ENCODE results near the gene PSMC3IP.

Gene PSMC3IP

DNA sequence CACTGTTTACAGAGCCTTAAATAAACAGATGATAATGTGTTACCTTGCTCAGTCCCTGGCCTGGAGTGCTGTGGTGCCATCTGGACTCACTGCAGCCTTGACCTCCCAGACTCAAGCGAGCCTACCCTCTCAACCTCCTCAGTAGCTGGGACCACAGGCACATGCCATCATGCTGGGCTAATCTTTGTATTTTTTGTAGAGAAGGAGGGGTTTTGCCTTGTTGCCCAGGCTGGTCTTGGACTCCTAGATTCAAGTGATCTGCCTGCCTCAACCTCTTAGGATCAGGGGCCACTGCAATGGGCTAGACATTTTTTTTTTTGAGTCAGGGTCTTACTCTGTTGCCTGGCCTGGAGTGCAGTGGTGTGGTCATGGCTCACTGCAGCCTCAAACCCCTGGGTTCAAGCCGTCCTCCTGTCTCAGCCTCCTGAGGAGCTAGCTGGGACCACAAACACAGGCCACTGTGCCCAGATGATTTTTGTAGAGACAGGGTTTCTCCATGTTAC, 46.5 kb downstream of the PSMC3IP start:
- Histone ChIP-seq H2BK120ac (ENCODE audit: low read depth, low read length) (no peak overlapping the region), H2BK15ac (ENCODE audit: low read length) (no peak overlapping the region), H3K4me2 (ENCODE audit: insufficient read depth, low read length, poor library complexity, severe bottlenecking) (no peak overlapping the region), H3K9ac (ENCODE audit: low read depth, low read length, poor library complexity) (no peak overlapping the region), H3K4me1 (ENCODE audit: control insufficient read depth in 2 of 2, insufficient read depth in 1 of 2, low read depth in 1 of 2, low read length in 2 of 2) (peaks cover 8 to 15% of the 10 kb centered on the region in 2 donors), H3K14ac (ENCODE audit: low read length) (no peak overlapping the region), H2AK5ac (ENCODE audit: low read depth, low read length) (no peak overlapping the region), H3K36me3 (replicated peaks in 1 of 2; ENCODE audit: control insufficient read depth in 2 of 2, insufficient read depth in 2 of 2, low read length in 2 of 2) (no peaks in the 10 kb centered on the region), H2BK5ac (ENCODE audit: low read length) (no peak overlapping the region), H3K27me3 (ENCODE audit: control insufficient read depth in 3 of 3, insufficient read depth in 3 of 3, low read depth in 1 of 3, low read length in 3 of 3) (peaks cover 0 to 2% (median 0%) of the 10 kb centered on the region in 3 experiments), H3K79me1 (ENCODE audit: low read depth, low read length) (no peaks in the 10 kb centered on the region), H2BK12ac (ENCODE audit: low read length) (no peak overlapping the region), H3K27ac (replicated peaks; ENCODE audit: low read length) (no peak overlapping the region), H3K23ac (ENCODE audit: low read depth, low read length, poor library complexity) (no peak overlapping the region), H2AFZ (ENCODE audit: low read length) (no peak overlapping the region), H3K4ac (ENCODE audit: low read length) (no peak overlapping the region), H3K18ac (ENCODE audit: low read length) (no peak overlapping the region), H3K9me3 (replicated peaks in 1 of 2; ENCODE audit: control insufficient read depth in 2 of 2, insufficient read depth in 1 of 2, low read depth in 1 of 2, low read length in 2 of 2) (no peaks in the 10 kb centered on the region), H4K91ac (ENCODE audit: low read depth, low read length, poor library complexity) (no peak overlapping the region), H4K8ac (ENCODE audit: low read depth, low read length) (no peak overlapping the region), H3K4me3 (ENCODE audit: low read length in 2 of 2) (no peak overlapping the region)
- no CpG with 5 or more reads among the region's 2 CpGs for WGBS, 2 donors (ENCODE audit: extremely low coverage in 2 of 2, insufficient read length in 2 of 2, insufficient replicate concordance in 1 of 2)
- no peak for DNase-seq (ENCODE audit: low spot score)

DNA sequence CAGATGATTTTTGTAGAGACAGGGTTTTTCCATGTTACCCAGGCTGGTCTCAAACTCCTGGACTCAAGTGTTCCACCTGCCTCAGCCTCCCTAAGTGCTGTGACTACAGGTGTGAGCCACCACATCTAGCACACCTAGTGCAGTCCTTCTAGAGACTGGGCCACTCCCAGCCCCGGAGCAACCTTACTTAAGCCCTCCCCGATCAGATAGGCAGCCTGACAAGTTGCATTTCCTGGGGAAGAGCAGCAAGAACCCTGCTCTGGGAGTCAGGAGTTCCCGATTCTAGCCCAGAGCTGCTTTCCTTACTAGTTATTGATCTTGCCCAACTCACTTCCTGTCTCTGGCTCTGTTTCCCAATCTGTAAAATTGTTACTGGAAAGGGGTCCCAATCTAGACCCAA, 48.5 kb downstream of the PSMC3IP start:
- Histone ChIP-seq H3K14ac (ENCODE audit: low read length) (no peak overlapping the region), H2AFZ (ENCODE audit: low read length) (no peak overlapping the region), H3K4me3 (ENCODE audit: low read length in 2 of 2) (no peak overlapping the region), H2BK5ac (ENCODE audit: low read length) (no peak overlapping the region), H2BK12ac (ENCODE audit: low read length) (peak overlapping the region; percentile 14), H4K8ac (ENCODE audit: low read depth, low read length) (no peak overlapping the region), H3K23ac (ENCODE audit: low read depth, low read length, poor library complexity) (no peak overlapping the region), H2BK120ac (ENCODE audit: low read depth, low read length) (no peak overlapping the region), H3K18ac (ENCODE audit: low read length) (no peak overlapping the region), H3K4me2 (ENCODE audit: insufficient read depth, low read length, poor library complexity, severe bottlenecking) (no peak overlapping the region), H3K9me3 (replicated peaks in 1 of 2; ENCODE audit: control insufficient read depth in 2 of 2, insufficient read depth in 1 of 2, low read depth in 1 of 2, low read length in 2 of 2) (no peaks in the 10 kb centered on the region), H3K9ac (ENCODE audit: low read depth, low read length, poor library complexity) (no peak overlapping the region), H3K4ac (ENCODE audit: low read length) (no peak overlapping the region), H4K91ac (ENCODE audit: low read depth, low read length, poor library complexity) (no peak overlapping the region), H3K79me1 (ENCODE audit: low read depth, low read length) (no peaks in the 10 kb centered on the region), H3K27me3 (ENCODE audit: control insufficient read depth in 3 of 3, insufficient read depth in 3 of 3, low read depth in 1 of 3, low read length in 3 of 3) (peaks cover 0 to 2% (median 0%) of the 10 kb centered on the region in 3 experiments), H2AK5ac (ENCODE audit: low read depth, low read length) (no peak overlapping the region), H3K36me3 (replicated peaks in 1 of 2; ENCODE audit: control insufficient read depth in 2 of 2, insufficient read depth in 2 of 2, low read length in 2 of 2) (no peaks in the 10 kb centered on the region), H3K27ac (replicated peaks; ENCODE audit: low read length) (no peak overlapping the region), H3K4me1 (ENCODE audit: control insufficient read depth in 2 of 2, insufficient read depth in 1 of 2, low read depth in 1 of 2, low read length in 2 of 2) (peaks cover 2 to 3% of the 10 kb centered on the region in 2 donors), H2BK15ac (ENCODE audit: low read length) (no peak overlapping the region)
- DNase-seq (ENCODE audit: low spot score), result no peak
- no CpG with 5 or more reads among the region's 3 CpGs for WGBS, 2 donors (ENCODE audit: extremely low coverage in 2 of 2, insufficient read length in 2 of 2, insufficient replicate concordance in 1 of 2)

DNA sequence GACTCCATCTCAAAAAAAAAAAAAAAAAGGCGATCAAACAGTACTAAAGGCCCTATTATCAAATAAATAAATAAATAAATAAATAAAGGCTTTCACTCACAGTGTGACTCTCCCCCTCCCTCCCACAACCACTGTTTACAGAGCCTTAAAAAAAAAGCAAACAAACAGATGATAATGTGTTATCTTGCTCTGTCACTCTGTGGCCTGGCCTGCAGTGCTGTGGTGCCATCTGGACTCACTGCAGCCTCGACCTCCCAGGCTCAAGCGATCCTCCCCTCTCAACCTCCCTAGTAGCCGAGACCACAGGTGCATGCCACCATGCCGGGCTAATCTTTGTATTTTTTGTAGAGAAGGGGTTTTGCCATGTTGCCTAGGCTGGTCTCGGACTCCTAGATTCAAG, 49.6 kb downstream of the PSMC3IP start:
- H4K8ac ChIP-seq (ENCODE audit: low read depth, low read length), result no peak overlapping the region
- no CpG with 5 or more reads among the region's 6 CpGs for WGBS, 2 donors (ENCODE audit: extremely low coverage in 2 of 2, insufficient read length in 2 of 2, insufficient replicate concordance in 1 of 2)
- DNase-seq (ENCODE audit: low spot score), result no peak

DNA sequence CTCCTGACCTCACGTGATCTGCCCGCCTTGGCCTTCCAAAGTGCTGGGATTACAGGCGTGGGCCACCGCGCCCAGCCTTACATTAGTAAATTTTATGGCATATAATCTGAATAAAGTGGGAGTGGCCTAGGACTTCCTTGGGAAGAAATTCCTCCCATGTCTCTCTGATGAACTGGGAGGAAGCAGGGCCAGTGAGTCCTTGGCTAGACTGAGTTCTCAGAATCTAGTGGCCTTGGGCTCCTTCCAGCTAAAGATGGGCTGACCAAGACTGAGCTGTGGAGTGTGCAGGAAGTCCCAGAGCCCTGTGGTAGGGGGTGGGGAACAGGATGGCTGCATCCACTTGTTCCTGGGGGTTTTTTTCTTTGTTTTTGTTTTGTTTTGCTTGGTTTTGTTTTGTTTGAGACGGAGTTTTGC, 51.5 kb downstream of the PSMC3IP start:
- H2AK5ac ChIP-seq (ENCODE audit: low read depth, low read length), result no peak overlapping the region

More for the DNA sequence above, 49.6 kb downstream of the PSMC3IP start:
- Histone ChIP-seq H4K91ac (ENCODE audit: low read depth, low read length, poor library complexity) (no peak overlapping the region), H3K27ac (replicated peaks; ENCODE audit: low read length) (no peak overlapping the region), H3K36me3 (replicated peaks in 1 of 2; ENCODE audit: control insufficient read depth in 2 of 2, insufficient read depth in 2 of 2, low read length in 2 of 2) (peaks cover 0 to 7% of the 10 kb centered on the region in 2 donors), H3K4me2 (ENCODE audit: insufficient read depth, low read length, poor library complexity, severe bottlenecking) (no peak overlapping the region), H3K18ac (ENCODE audit: low read length) (no peak overlapping the region), H2BK15ac (ENCODE audit: low read length) (no peak overlapping the region), H3K9ac (ENCODE audit: low read depth, low read length, poor library complexity) (no peak overlapping the region), H2BK5ac (ENCODE audit: low read length) (no peak overlapping the region), H2AK5ac (ENCODE audit: low read depth, low read length) (no peak overlapping the region), H3K79me1 (ENCODE audit: low read depth, low read length) (no peaks in the 10 kb centered on the region), H3K4me3 (ENCODE audit: low read length in 2 of 2) (no peak overlapping the region), H3K4ac (ENCODE audit: low read length) (no peak overlapping the region), H2BK120ac (ENCODE audit: low read depth, low read length) (no peak overlapping the region), H3K14ac (ENCODE audit: low read length) (no peak overlapping the region), H3K27me3 (ENCODE audit: control insufficient read depth in 3 of 3, insufficient read depth in 3 of 3, low read depth in 1 of 3, low read length in 3 of 3) (peaks cover 0 to 2% (median 0%) of the 10 kb centered on the region in 3 experiments), H3K4me1 (ENCODE audit: control insufficient read depth in 2 of 2, insufficient read depth in 1 of 2, low read depth in 1 of 2, low read length in 2 of 2) (peaks cover 2 to 5% of the 10 kb centered on the region in 2 donors), H2AFZ (ENCODE audit: low read length) (no peak overlapping the region), H2BK12ac (ENCODE audit: low read length) (no peak overlapping the region), H3K9me3 (replicated peaks in 1 of 2; ENCODE audit: control insufficient read depth in 2 of 2, insufficient read depth in 1 of 2, low read depth in 1 of 2, low read length in 2 of 2) (no peaks in the 10 kb centered on the region), H3K23ac (ENCODE audit: low read depth, low read length, poor library complexity) (no peak overlapping the region)

More for the DNA sequence above, 51.5 kb downstream of the PSMC3IP start:
- Histone ChIP-seq H2BK120ac (ENCODE audit: low read depth, low read length) (no peak overlapping the region), H3K4me1 (ENCODE audit: control insufficient read depth in 2 of 2, insufficient read depth in 1 of 2, low read depth in 1 of 2, low read length in 2 of 2) (peaks cover 21 to 24% of the 10 kb centered on the region in 2 donors), H3K79me1 (ENCODE audit: low read depth, low read length) (peaks cover 3% of the 10 kb centered on the region), H2BK15ac (ENCODE audit: low read length) (no peak overlapping the region), H2BK5ac (ENCODE audit: low read length) (no peak overlapping the region), H3K18ac (ENCODE audit: low read length) (no peak overlapping the region), H3K9ac (ENCODE audit: low read depth, low read length, poor library complexity) (no peak overlapping the region), H3K27me3 (ENCODE audit: control insufficient read depth in 3 of 3, insufficient read depth in 3 of 3, low read depth in 1 of 3, low read length in 3 of 3) (no peaks in the 10 kb centered on the region), H2BK12ac (ENCODE audit: low read length) (no peak overlapping the region), H3K23ac (ENCODE audit: low read depth, low read length, poor library complexity) (no peak overlapping the region), H3K4me2 (ENCODE audit: insufficient read depth, low read length, poor library complexity, severe bottlenecking) (no peak overlapping the region), H3K4ac (ENCODE audit: low read length) (no peak overlapping the region), H3K27ac (replicated peaks; ENCODE audit: low read length) (no peak overlapping the region), H3K14ac (ENCODE audit: low read length) (no peak overlapping the region), H3K4me3 (ENCODE audit: low read length in 2 of 2) (no peak overlapping the region), H2AFZ (ENCODE audit: low read length) (no peak overlapping the region), H4K91ac (ENCODE audit: low read depth, low read length, poor library complexity) (no peak overlapping the region), H4K8ac (ENCODE audit: low read depth, low read length) (no peak overlapping the region), H3K36me3 (replicated peaks in 1 of 2; ENCODE audit: control insufficient read depth in 2 of 2, insufficient read depth in 2 of 2, low read length in 2 of 2) (peaks cover 11 to 24% of the 10 kb centered on the region in 2 donors), H3K9me3 (replicated peaks in 1 of 2; ENCODE audit: control insufficient read depth in 2 of 2, insufficient read depth in 1 of 2, low read depth in 1 of 2, low read length in 2 of 2) (no peaks in the 10 kb centered on the region)
- no CpG with 5 or more reads among the region's 6 CpGs for WGBS, 2 donors (ENCODE audit: extremely low coverage in 2 of 2, insufficient read length in 2 of 2, insufficient replicate concordance in 1 of 2)
- no peak for DNase-seq (ENCODE audit: low spot score)
